GM21619 (cell line): ENCODE results near the gene ZNF710.

Experiments
- ATAC-seq: cut with Tn5 transposase; IDR thresholded peaks from one replicate; pipeline ENCODE4 v1.9.1; 2021; ENCODE audit not compliant: unreplicated experiment

Gene ZNF710

GRCh38 chr15:90015749-90016148 lies 14.6 kb downstream of the ZNF710 start:
- no peak for ATAC-seq

- no peak for ATAC-seq
Observed at GRCh38 chr15:90016721-90017120, 15.6 kb downstream of the ZNF710 start.

GRCh38 chr15:90018216-90018831 lies 17.2 kb downstream of the ZNF710 start:
- ATAC-seq, result no peak

- ATAC-seq, result no peak
Observed at GRCh38 chr15:90019611-90020010, 18.5 kb downstream of the ZNF710 start.

- no peak for ATAC-seq
Observed at GRCh38 chr15:90020021-90020735, 19.1 kb downstream of the ZNF710 start.

GRCh38 chr15:90020936-90021507 lies 19.9 kb downstream of the ZNF710 start:
- no peak for ATAC-seq

GRCh38 chr15:90022345-90022744 lies 21.2 kb downstream of the ZNF710 start:
- no peak for ATAC-seq

- no peak for ATAC-seq
Observed at GRCh38 chr15:90022905-90023700, 22.0 kb downstream of the ZNF710 start.

GRCh38 chr15:90024406-90024805 lies 23.3 kb downstream of the ZNF710 start:
- no peak for ATAC-seq

- ATAC-seq, result no peak
Observed at GRCh38 chr15:90025489-90026033, 24.4 kb downstream of the ZNF710 start.

GRCh38 chr15:90028376-90028944 lies 27.3 kb downstream of the ZNF710 start:
- no peak for ATAC-seq

GRCh38 chr15:90029024-90029423 lies 27.9 kb downstream of the ZNF710 start:
- no peak for ATAC-seq

GRCh38 chr15:90030376-90030775 lies 29.3 kb downstream of the ZNF710 start:
- ATAC-seq, result no peak

GRCh38 chr15:90031231-90031791 lies 30.2 kb downstream of the ZNF710 start:
- peak; percentile 90 for ATAC-seq

GRCh38 chr15:90033006-90033405 lies 31.9 kb downstream of the ZNF710 start:
- no peak for ATAC-seq

GRCh38 chr15:90033448-90033847 lies 32.3 kb downstream of the ZNF710 start:
- ATAC-seq, result no peak

- no peak for ATAC-seq
Observed at GRCh38 chr15:90035095-90035839, 34.1 kb downstream of the ZNF710 start.

- ATAC-seq, result no peak
Observed at GRCh38 chr15:90035840-90036230, 34.7 kb downstream of the ZNF710 start.

- ATAC-seq, result no peak
Observed at GRCh38 chr15:90036343-90036742, 35.2 kb downstream of the ZNF710 start.
